B cell (primary cell): ENCODE measurements around the gene STK24. TPM values are rescaled to one million over a fixed set of nuclear protein-coding genes. Genes with fewer than 3 reads are reported as not detected.

Experiments
- ATAC-seq: fragments of 200-7000 bp; cut with Tn5 transposase; one replicate; pipeline ENCODE4 v1.10.0; 2021; ENCODE audit warnings: low read depth, mild to moderate bottlenecking, moderate number of reproducible peaks, moderate library complexity
- CTCF ChIA-PET: fragments of 350-600 bp; sonication (Branson Sonifier 250); formaldehyde crosslinking; loops from one replicate; lab custom pipeline; 2021; ENCODE audit warnings: antibody characterized with exemption, inconsistent platforms; lab: Charles Lee
- POLR2A ChIA-PET: fragments of 350-600 bp; sonication (Branson Sonifier 250); formaldehyde crosslinking; loops from one replicate; lab custom pipeline; 2021; ENCODE audit warnings: antibody characterized with exemption; lab: Charles Lee
- DNase-seq: peaks from one replicate; pipeline ENCODE4 v3.0.0; 2013
- H2AFZ ChIP-seq: 2 replicates; pipeline ENCODE4 v1.6.1; 2012; ENCODE audit warnings: mild to moderate bottlenecking, low read depth, low read length; ENCODE audit not compliant: insufficient read depth, poor library complexity, severe bottlenecking
- H3K27ac ChIP-seq, 2 donors: 1 replicate in 1 of 2; 2 replicates in 1 of 2; pipeline ENCODE4 v1.5.1; 2012 to 2013; ENCODE audit warnings: low read length in 2 of 2, mild to moderate bottlenecking in 2 of 2, moderate library complexity in 1 of 2
- H3K27me3 ChIP-seq, 4 experiments: fragments of 200-600 bp in 1 of 4; sonication (generic) in 1 of 4; replicated peaks in 1 of 4; 1 replicate in 2 of 4; 2 replicates in 2 of 4; pipeline versions ENCODE4 v1.6.1 to v1.7.0; 2013 to 2016; ENCODE audit warnings: low read length in 3 of 4, mild to moderate bottlenecking in 2 of 4, mixed read lengths in 1 of 4, moderate library complexity in 1 of 4; ENCODE audit not compliant: insufficient read depth in 4 of 4, control insufficient read depth in 3 of 4; ENCODE audit errors: control extremely low read depth in 1 of 4
- H3K36me3 ChIP-seq, 2 experiments: replicated peaks in 1 of 2; 1 replicate in 1 of 2; 2 replicates in 1 of 2; pipeline versions ENCODE4 v1.6.1 to v1.7.1; 2013; ENCODE audit warnings: low read length in 1 of 2; ENCODE audit not compliant: insufficient read depth in 2 of 2, control insufficient read depth in 1 of 2; ENCODE audit errors: control extremely low read depth in 1 of 2, extremely low read depth in 1 of 2
- H3K4me1 ChIP-seq, 2 donors: fragments of 200-600 bp in 1 of 2; sonication (generic) in 1 of 2; 1 replicate in 1 of 2; 2 replicates in 1 of 2; pipeline versions ENCODE4 v1.5.1 to v1.6.1; 2013 to 2017; ENCODE audit warnings: low read length in 2 of 2; ENCODE audit not compliant: control insufficient read depth in 2 of 2, insufficient read depth in 2 of 2
- H3K4me2 ChIP-seq: replicated peaks from 2 replicates; pipeline ENCODE3; 2012; ENCODE audit warnings: mild to moderate bottlenecking, low read depth, low read length; ENCODE audit not compliant: poor library complexity, severe bottlenecking
- H3K4me3 ChIP-seq, 5 experiments: fragments of 200-600 bp in 1 of 5; sonication (generic) in 1 of 5; 1 replicate in 3 of 5; 2 replicates in 2 of 5; pipeline versions ENCODE4 v1.5.1 to v1.7.0; 2011 to 2016; ENCODE audit warnings: low read length in 4 of 5, mild to moderate bottlenecking in 4 of 5, low read depth in 2 of 5, control low read depth in 1 of 5, moderate library complexity in 1 of 5; ENCODE audit not compliant: insufficient read depth in 1 of 5; ENCODE audit errors: control extremely low read depth in 1 of 5, extremely low read depth in 1 of 5
- H3K79me2 ChIP-seq: fragments of 200-600 bp; sonication (generic); one replicate; pipeline ENCODE4 v1.6.0; 2016; ENCODE audit warnings: low read length; ENCODE audit not compliant: control insufficient read depth, insufficient read depth
- H3K9ac ChIP-seq: fragments of 200-600 bp; sonication (generic); 2 replicates; pipeline ENCODE4 v1.6.1; 2017; ENCODE audit warnings: mild to moderate bottlenecking, low read length, moderate library complexity
- H3K9me3 ChIP-seq, 3 donors: one replicate each; pipeline versions ENCODE4 v1.6.1 to v1.7.1; 2013; ENCODE audit warnings: low read length in 2 of 3; ENCODE audit not compliant: control insufficient read depth in 2 of 3, insufficient read depth in 1 of 3; ENCODE audit errors: control extremely low read depth in 1 of 3
- H4K20me1 ChIP-seq: 2 replicates; pipeline ENCODE4 v1.6.0; 2012; ENCODE audit warnings: mild to moderate bottlenecking, low read length; ENCODE audit not compliant: insufficient read depth, control insufficient read depth, poor library complexity, severe bottlenecking
- H3K27ac Mint-ChIP-seq: one replicate; pipeline ENCODE4 v1.8.0; 2021; ENCODE audit warnings: mixed read lengths
- H3K27me3 Mint-ChIP-seq: one replicate; pipeline ENCODE4 v1.8.0; 2021; ENCODE audit warnings: mixed read lengths
- H3K4me1 Mint-ChIP-seq: one replicate; pipeline ENCODE4 v1.8.0; 2021; ENCODE audit warnings: mixed read lengths
- H3K4me3 Mint-ChIP-seq: one replicate; pipeline ENCODE4 v1.8.0; 2021; ENCODE audit warnings: mixed read lengths
- H3K9me3 Mint-ChIP-seq: one replicate; pipeline ENCODE4 v1.8.0; 2022; ENCODE audit warnings: mixed read lengths; ENCODE audit not compliant: insufficient read depth
- EZH2 ChIP-seq: IDR thresholded peaks from 2 replicates; pipeline ENCODE4 v1.6.1; 2012; ENCODE audit warnings: borderline replicate concordance, low read depth, mild to moderate bottlenecking, moderate library complexity, low read length; ENCODE audit not compliant: insufficient read depth, poor library complexity, severe bottlenecking
- WGBS: methylation state at CpG from one replicate; pipeline ENCODE4 v1.1.5; 2013; ENCODE audit warnings: missing lambda C conversion rate; ENCODE audit not compliant: insufficient coverage; 5-methylcytosine and 5-hydroxymethylcytosine counted together
- intact Hi-C: fragments of 100-400 bp; cut with micrococcal nuclease; formaldehyde crosslinking; loops from one replicate; pipeline ENCODE4 v1.10.0; 2022
- polyA plus RNA-seq: library from polyadenylated mRNA; depleted of rRNA; stranded (reverse); fragments of >200 nt; gene quantifications from 2 replicates; pipeline ENCODE4 v1.2.3, GENCODE V29; 2012
- total RNA-seq, 2 donors: library from RNA; stranded (reverse); fragments of 120-200 nt in 1 of 2; gene quantifications; 1 replicate in 1 of 2; 2 replicates in 1 of 2; pipeline versions ENCODE4 v1.2.3 to v1.2.4, GENCODE V29; 2013 to 2022
- TF ChIP-seq, protein P1 (sequence below): fragments of 200-600 bp; IDR thresholded peaks from one replicate; pipeline ENCODE4 v1.8.0; 2022; ENCODE audit warnings: antibody characterized with exemption, mild to moderate bottlenecking

STK24 gene
- total and polyA plus RNA-seq, 2 donors (not counting 1 experiment from before 2014, with no cell fraction given) = 47.2 to 117 TPM

DNA sequence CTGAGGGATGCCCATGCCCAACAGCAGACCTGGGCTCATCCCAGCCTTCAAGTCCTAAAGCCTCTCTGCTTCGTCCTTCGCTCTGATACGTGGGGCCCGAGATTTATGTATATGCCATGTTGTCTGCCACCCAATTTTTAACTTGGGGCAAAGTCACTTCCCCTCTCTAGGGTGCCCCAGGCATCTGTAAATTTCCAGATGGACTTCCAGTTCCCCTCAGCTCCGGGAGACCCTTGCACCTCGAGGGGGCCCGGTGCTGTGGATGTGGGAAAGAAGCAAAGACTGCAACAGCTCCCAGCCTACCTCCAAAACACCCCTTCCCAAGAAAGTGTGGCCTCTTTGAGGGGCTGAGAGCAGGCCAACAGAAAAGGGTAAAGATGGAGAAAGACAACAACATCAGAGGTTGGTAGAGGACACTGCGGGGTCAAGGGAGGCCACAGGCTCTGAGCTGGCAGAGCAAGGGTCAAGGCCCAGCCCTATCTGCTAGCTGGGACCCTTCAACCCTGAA is 97.4 kb downstream of the STK24 start:
- Mint-ChIP-seq H3K4me1 (peaks cover 66% of the 10 kb centered on the region), H3K9me3 (no peaks in the 10 kb centered on the region), H3K4me3 (no peak overlapping the region), H3K27me3 (no peaks in the 10 kb centered on the region), H3K27ac (no peak overlapping the region)
- TF ChIP-seq EZH2 = no peak
- TF ChIP-seq, protein P1, sequence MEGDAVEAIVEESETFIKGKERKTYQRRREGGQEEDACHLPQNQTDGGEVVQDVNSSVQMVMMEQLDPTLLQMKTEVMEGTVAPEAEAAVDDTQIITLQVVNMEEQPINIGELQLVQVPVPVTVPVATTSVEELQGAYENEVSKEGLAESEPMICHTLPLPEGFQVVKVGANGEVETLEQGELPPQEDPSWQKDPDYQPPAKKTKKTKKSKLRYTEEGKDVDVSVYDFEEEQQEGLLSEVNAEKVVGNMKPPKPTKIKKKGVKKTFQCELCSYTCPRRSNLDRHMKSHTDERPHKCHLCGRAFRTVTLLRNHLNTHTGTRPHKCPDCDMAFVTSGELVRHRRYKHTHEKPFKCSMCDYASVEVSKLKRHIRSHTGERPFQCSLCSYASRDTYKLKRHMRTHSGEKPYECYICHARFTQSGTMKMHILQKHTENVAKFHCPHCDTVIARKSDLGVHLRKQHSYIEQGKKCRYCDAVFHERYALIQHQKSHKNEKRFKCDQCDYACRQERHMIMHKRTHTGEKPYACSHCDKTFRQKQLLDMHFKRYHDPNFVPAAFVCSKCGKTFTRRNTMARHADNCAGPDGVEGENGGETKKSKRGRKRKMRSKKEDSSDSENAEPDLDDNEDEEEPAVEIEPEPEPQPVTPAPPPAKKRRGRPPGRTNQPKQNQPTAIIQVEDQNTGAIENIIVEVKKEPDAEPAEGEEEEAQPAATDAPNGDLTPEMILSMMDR = no peak
- peaks cover 0 to 24% of the 10 kb centered on the region in 2 experiments for H3K36me3 ChIP-seq
- DNase-seq (no peak), ATAC-seq (no peak)
- no peaks in the 10 kb centered on the region for H3K27me3 ChIP-seq
- no peak overlapping the region for H3K27ac ChIP-seq
- WGBS = 97% methylated on average over 5 of the region's 8 CpGs
- intact Hi-C loops = no loop called here
- POLR2A ChIA-PET = no interaction called here
- H2AFZ ChIP-seq = no peak overlapping the region
- no peak overlapping the region for H3K9ac ChIP-seq
- CTCF ChIA-PET = interaction anchor here (1.7 kb wide), 1 partner anchor 173 kb away, joined by 3 read pairs; no protein-coding TSS in a partner anchor
- peaks cover 88% of the 10 kb centered on the region for H3K79me2 ChIP-seq
- H3K9me3 ChIP-seq = peaks cover 0 to 4% (median 0%) of the 10 kb centered on the region in 3 donors
- H3K4me2 ChIP-seq = no peak overlapping the region
- peaks cover 38 to 51% of the 10 kb centered on the region in 2 donors for H3K4me1 ChIP-seq
- peaks cover 95% of the 10 kb centered on the region for H4K20me1 ChIP-seq
- H3K4me3 ChIP-seq = no peak overlapping the region
